NCI-H146 (cell line): ENCODE data around the gene DNMT3A.

Experiments
- DNase-seq: peaks from one replicate; lab custom pipeline; 2025; lab: John Stamatoyannopoulos, UW

Gene DNMT3A

GRCh38 chr2:25372405-25373268 is 30.9 kb upstream of the DNMT3A start:
- no peak for DNase-seq

- no peak for DNase-seq
Measured at GRCh38 chr2:25371253-25372241, 29.8 kb upstream of the DNMT3A start.

GRCh38 chr2:25369876-25370275 is 28.2 kb upstream of the DNMT3A start:
- DNase-seq = no peak

GRCh38 chr2:25369439-25369838 is 27.7 kb upstream of the DNMT3A start:
- no peak for DNase-seq

- DNase-seq = no peak
Measured at GRCh38 chr2:25368660-25369059, 26.9 kb upstream of the DNMT3A start.

- no peak for DNase-seq
Measured at GRCh38 chr2:25367296-25367695, 25.6 kb upstream of the DNMT3A start.

- no peak for DNase-seq
Measured at GRCh38 chr2:25366629-25367028, 24.9 kb upstream of the DNMT3A start.

- DNase-seq = no peak
Measured at GRCh38 chr2:25365241-25365640, 23.5 kb upstream of the DNMT3A start.

GRCh38 chr2:25363733-25364132 is 22.0 kb upstream of the DNMT3A start:
- no peak for DNase-seq

GRCh38 chr2:25362434-25363145 is 20.9 kb upstream of the DNMT3A start:
- peak; percentile 37 for DNase-seq

- peak; percentile 93 for DNase-seq
Measured at GRCh38 chr2:25362049-25362433, 20.3 kb upstream of the DNMT3A start.

GRCh38 chr2:25361261-25362048 is 19.7 kb upstream of the DNMT3A start:
- DNase-seq = no peak

GRCh38 chr2:25358836-25359235 is 17.1 kb upstream of the DNMT3A start:
- DNase-seq = no peak

GRCh38 chr2:25358249-25358815 is 16.6 kb upstream of the DNMT3A start:
- no peak for DNase-seq

- DNase-seq = no peak
Measured at GRCh38 chr2:25356088-25356487, 14.4 kb upstream of the DNMT3A start.

GRCh38 chr2:25355270-25355669 is 13.5 kb upstream of the DNMT3A start:
- DNase-seq = no peak

GRCh38 chr2:25354116-25354515 is 12.4 kb upstream of the DNMT3A start:
- DNase-seq = no peak

GRCh38 chr2:25349397-25349796 is 7.7 kb upstream of the DNMT3A start:
- DNase-seq = no peak

- DNase-seq = no peak
Measured at GRCh38 chr2:25347846-25348245, 6.1 kb upstream of the DNMT3A start.

GRCh38 chr2:25347205-25347815 is 5.6 kb upstream of the DNMT3A start:
- no peak for DNase-seq
